ENCODE results near the gene CFP. TPM values are rescaled to one million over a fixed set of nuclear protein-coding genes. Genes with fewer than 3 reads are reported as not detected.

Gene CFP
- polyA plus RNA-seq, 3 donors = 461 to 498 (median 491) TPM

DNA sequence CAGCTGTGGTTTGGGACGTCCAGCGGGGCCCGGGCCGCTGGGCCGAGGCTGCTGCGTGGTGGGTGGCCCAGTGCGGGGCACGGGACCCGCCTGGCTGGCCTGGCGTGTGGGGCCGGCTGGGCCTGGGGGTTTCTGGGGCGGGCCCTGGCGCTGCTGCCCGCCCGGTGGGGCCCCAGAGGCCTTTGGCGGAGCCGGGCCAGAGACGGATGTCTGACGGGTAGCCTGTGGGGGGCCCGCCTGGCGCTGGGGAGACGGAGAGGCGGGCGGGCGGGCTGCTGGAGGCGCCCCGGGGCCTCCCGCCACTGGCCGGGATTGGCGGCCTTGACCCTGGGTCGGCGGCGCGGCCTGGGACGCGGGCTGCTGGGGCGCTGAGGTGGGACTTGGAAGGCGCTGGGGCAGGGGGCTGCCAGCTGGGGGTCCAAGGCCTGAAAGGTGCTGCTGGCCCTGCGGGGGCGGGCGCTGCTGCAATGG lies 55.6 kb downstream of the CFP start:
- Histone ChIP-seq H2AFZ (ENCODE audit: insufficient read depth, low read depth, low read length, poor library complexity, severe bottlenecking) (no peak overlapping the region), H3K4me2 (replicated peaks; ENCODE audit: extremely low read depth, low read length, poor library complexity, severe bottlenecking) (peak overlapping the region; percentile 61), H4K20me1 (ENCODE audit: insufficient read depth, low read length) (no peaks in the 10 kb centered on the region), H3K4me1 (ENCODE audit: control insufficient read depth in 1 of 2, insufficient read depth in 2 of 2, low read length in 2 of 2) (peaks cover 30 to 51% of the 10 kb centered on the region in 2 donors), H3K9me3 (replicated peaks in 1 of 2; ENCODE audit: control insufficient read depth in 1 of 2, insufficient read depth in 1 of 2, low read length in 2 of 2) (no peaks in the 10 kb centered on the region), H3K9ac (ENCODE audit: insufficient read depth, low read length, poor library complexity, severe bottlenecking) (peak overlapping the region; percentile 4), H3K27me3 (ENCODE audit: control insufficient read depth in 2 of 2, insufficient read depth in 2 of 2, low read length in 2 of 2) (peaks cover 0 to 13% of the 10 kb centered on the region in 2 donors), H3K27ac (ENCODE audit: low read depth in 1 of 2, low read length in 2 of 2) (no peak overlapping the region), H3K4me3 (replicated peaks in 1 of 3; ENCODE audit: low read depth in 2 of 3, low read length in 3 of 3) (peak overlapping the region in 1 of 3 experiments; percentile 56), H3K79me2 (ENCODE audit: insufficient read depth, low read length) (no peaks in the 10 kb centered on the region), H3K36me3 (replicated peaks in 1 of 2; ENCODE audit: control insufficient read depth in 1 of 2, insufficient read depth in 2 of 2, low read length in 2 of 2) (peaks cover 24 to 30% of the 10 kb centered on the region in 2 donors)
- TF ChIP-seq, protein P1, sequence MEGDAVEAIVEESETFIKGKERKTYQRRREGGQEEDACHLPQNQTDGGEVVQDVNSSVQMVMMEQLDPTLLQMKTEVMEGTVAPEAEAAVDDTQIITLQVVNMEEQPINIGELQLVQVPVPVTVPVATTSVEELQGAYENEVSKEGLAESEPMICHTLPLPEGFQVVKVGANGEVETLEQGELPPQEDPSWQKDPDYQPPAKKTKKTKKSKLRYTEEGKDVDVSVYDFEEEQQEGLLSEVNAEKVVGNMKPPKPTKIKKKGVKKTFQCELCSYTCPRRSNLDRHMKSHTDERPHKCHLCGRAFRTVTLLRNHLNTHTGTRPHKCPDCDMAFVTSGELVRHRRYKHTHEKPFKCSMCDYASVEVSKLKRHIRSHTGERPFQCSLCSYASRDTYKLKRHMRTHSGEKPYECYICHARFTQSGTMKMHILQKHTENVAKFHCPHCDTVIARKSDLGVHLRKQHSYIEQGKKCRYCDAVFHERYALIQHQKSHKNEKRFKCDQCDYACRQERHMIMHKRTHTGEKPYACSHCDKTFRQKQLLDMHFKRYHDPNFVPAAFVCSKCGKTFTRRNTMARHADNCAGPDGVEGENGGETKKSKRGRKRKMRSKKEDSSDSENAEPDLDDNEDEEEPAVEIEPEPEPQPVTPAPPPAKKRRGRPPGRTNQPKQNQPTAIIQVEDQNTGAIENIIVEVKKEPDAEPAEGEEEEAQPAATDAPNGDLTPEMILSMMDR (IDR thresholded peaks at IDR 0.05) = no peak
- intact Hi-C loops (cut with micrococcal nuclease) = no loop called here
- 8% methylated on average over 18 of the region's 41 CpGs for WGBS (ENCODE audit: insufficient coverage)
- Mint-ChIP-seq H3K36me3 (peaks cover 32 to 34% of the 10 kb centered on the region in 2 donors), H3K4me3 (peak overlapping the region in 1 of 2 donors; percentile 63), H3K27ac (no peak overlapping the region), H3K4me1 (peaks cover 37% of the 10 kb centered on the region), H3K9me3 (peaks cover 0 to 10% (median 5%) of the 10 kb centered on the region in 7 donors), H3K27me3 (ENCODE audit: low read depth in 3 of 3) (peaks cover 11 to 23% (median 22%) of the 10 kb centered on the region in 3 donors)
- DNase-seq = no peak

DNA sequence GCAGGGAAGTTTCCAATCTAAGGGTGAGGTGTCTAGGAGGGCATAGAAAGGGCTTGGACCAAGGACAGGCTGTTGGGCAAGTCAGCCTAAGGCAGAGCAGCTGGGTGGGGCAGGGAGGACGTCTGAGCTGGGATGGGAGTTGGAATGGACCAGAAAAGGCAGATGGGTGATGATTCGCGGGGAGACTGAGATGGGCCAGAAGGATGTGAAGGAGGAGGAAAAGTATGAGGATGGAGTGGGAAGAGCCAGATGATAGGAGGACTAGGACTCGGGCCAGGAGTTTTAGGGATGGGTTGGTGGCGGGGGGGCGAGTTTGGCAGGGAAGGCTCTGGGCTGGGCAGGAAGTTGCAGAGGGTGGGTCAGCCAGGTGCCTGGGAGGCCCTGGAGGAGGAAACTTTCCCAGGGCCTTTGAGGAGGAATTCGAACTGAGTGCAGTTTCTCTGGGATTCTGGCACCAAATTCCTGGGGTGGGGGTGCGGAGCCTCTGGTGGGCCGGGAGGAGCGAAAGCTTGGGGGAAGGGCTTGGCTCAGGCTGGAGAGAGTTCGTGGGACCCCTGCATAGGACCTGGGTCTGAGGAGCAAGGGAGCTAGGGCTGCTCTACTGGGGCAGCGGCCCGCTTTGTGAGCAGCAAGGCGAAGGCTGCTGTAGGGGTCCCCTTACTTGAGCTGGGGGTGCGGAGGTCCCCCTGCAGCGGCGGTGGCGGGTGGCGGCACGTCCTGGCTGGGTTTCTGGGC lies 56.2 kb downstream of the CFP start:
- Histone ChIP-seq H3K79me2 (ENCODE audit: insufficient read depth, low read length) (no peaks in the 10 kb centered on the region), H3K27ac (ENCODE audit: low read depth in 1 of 2, low read length in 2 of 2) (no peak overlapping the region), H4K20me1 (ENCODE audit: insufficient read depth, low read length) (no peaks in the 10 kb centered on the region), H2AFZ (ENCODE audit: insufficient read depth, low read depth, low read length, poor library complexity, severe bottlenecking) (no peak overlapping the region), H3K27me3 (ENCODE audit: control insufficient read depth in 2 of 2, insufficient read depth in 2 of 2, low read length in 2 of 2) (peaks cover 0 to 13% of the 10 kb centered on the region in 2 donors), H3K4me2 (replicated peaks; ENCODE audit: extremely low read depth, low read length, poor library complexity, severe bottlenecking) (peak overlapping the region; percentile 61), H3K9me3 (replicated peaks in 1 of 2; ENCODE audit: control insufficient read depth in 1 of 2, insufficient read depth in 1 of 2, low read length in 2 of 2) (no peaks in the 10 kb centered on the region), H3K4me1 (ENCODE audit: control insufficient read depth in 1 of 2, insufficient read depth in 2 of 2, low read length in 2 of 2) (peaks cover 24 to 45% of the 10 kb centered on the region in 2 donors), H3K36me3 (replicated peaks in 1 of 2; ENCODE audit: control insufficient read depth in 1 of 2, insufficient read depth in 2 of 2, low read length in 2 of 2) (peaks cover 28 to 36% of the 10 kb centered on the region in 2 donors), H3K9ac (ENCODE audit: insufficient read depth, low read length, poor library complexity, severe bottlenecking) (no peak overlapping the region), H3K4me3 (replicated peaks in 1 of 3; ENCODE audit: low read depth in 2 of 3, low read length in 3 of 3) (peak overlapping the region in 1 of 3 experiments; percentile 56)
- intact Hi-C loops (cut with micrococcal nuclease) = no loop called here
- Mint-ChIP-seq H3K36me3 (peaks cover 38 to 40% of the 10 kb centered on the region in 2 donors), H3K4me3 (peak overlapping the region; percentile 67 to 74), H3K27ac (peak overlapping the region; percentile 3 to 82 (median 29)), H3K9me3 (peaks cover 0 to 10% (median 5%) of the 10 kb centered on the region in 7 donors), H3K4me1 (peaks cover 31% of the 10 kb centered on the region), H3K27me3 (ENCODE audit: low read depth in 3 of 3) (peaks cover 11 to 23% (median 22%) of the 10 kb centered on the region in 3 donors)
- no peak for DNase-seq
- TF ChIP-seq, protein P1 (IDR thresholded peaks at IDR 0.05) = no peak
- 72% methylated on average over 15 of the region's 20 CpGs for WGBS (ENCODE audit: insufficient coverage)

Small RNA genes lying within 50 kb of the gene (small RNA-seq; reads per million reads assigned to genes)
- not detected for gene MIR4769 (ENCODE audit: insufficient read length, low read depth)

Other genes with a start within 250 kb of the CFP start
- gene ZNF41, start 146.7 kb downstream of the CFP start, polyA plus RNA-seq = 1 to 10 TPM; 1.8 to 4.3 (median 3.1) TPM
- 100 to 1,000 TPM in 1 of 3 donors, 10 to 100 TPM in 2; 49.7 to 105 (median 68.6) TPM for gene ARAF, start 68.7 kb downstream of the CFP start, polyA plus RNA-seq
- gene TIMP1, start 47.5 kb downstream of the CFP start, polyA plus RNA-seq = 100 to 1,000 TPM; 591 to 682 (median 632) TPM
- 1 to 10 TPM in 1 of 3 donors, under 1 TPM in 2; 0.11 to 4.0 (median 0.29) TPM for gene SYN1, start 10.1 kb downstream of the CFP start, polyA plus RNA-seq
- 10 to 100 TPM in 2 of 3 donors, 1 to 10 TPM in 1; 9.5 to 11.9 (median 10.7) TPM for gene ELK1, start 20.6 kb upstream of the CFP start, polyA plus RNA-seq
- gene UXT, start 29.2 kb upstream of the CFP start, polyA plus RNA-seq = 100 to 1,000 TPM; 134 to 213 (median 174) TPM
- gene ZNF81, start 207.0 kb upstream of the CFP start, polyA plus RNA-seq = 1 to 10 TPM; 1.7 to 3.4 (median 2.4) TPM